Heart left ventricle (tissue), 13 donors: ENCODE measurements around the gene RACK1.

Experiments
- CTCF ChIP-seq, 12 donors: fragments of 200-600 bp; sonication (generic) in 4 of 12; IDR thresholded peaks; one replicate each; pipeline versions ENCODE4 v1.5.0 to v1.8.0; 2018 to 2022; ENCODE audit warnings: antibody characterized with exemption in 12 of 12, mild to moderate bottlenecking in 5 of 12
- POLR2A ChIP-seq, 2 donors: fragments of 450-650 bp; IDR thresholded peaks; one replicate each; pipeline ENCODE4 v1.6.1; 2017; ENCODE audit warnings: antibody characterized with exemption in 2 of 2, mild to moderate bottlenecking in 2 of 2, moderate library complexity in 2 of 2
- donor health status: ischemic (EF 13 %, LVEDD 7.1; RV severe dilation, severe dysfunction).
- donor health status: DM: no; HTN: yes; CAD: no.
- donor health status: DM: no; HTN: no; CAD: no.
- donor health status: ischemic (EF 25% LVEDD 6.9; RV normal size, moderate dysfunction).
- donor health status: ischemic (EF 25% LVEDD 5.7; RV mildly dilated, moderate dysfunction).
- donor health status: ischemic (EF 35%, LVEDD 5.7; RV mildly dilated, moderate dysfunction).
- donor health status: nonischemic (EF 11% LVEDD 7.7; RV severe dilation, severe dysfunction).
- donor health status: DM: yes; HTN: yes; CAD: no.
- donor health status: PGD.
- donor health status: ischemic (EF 29% LVEDD 5.4; RV normal size, mild dysfunction).
- donor health status: nonischemic (EF 23%, LVEDD 6.1; RV moderate dilation, normal function).

- TF ChIP-seq CTCF (IDR thresholded peaks at IDR 0.05) (no peak), POLR2A (IDR thresholded peaks at IDR 0.05) (no peak)
These were observed 31.6 kb downstream of the RACK1 start for GRCh38 chr5:181212080-181212479.
